GM18861 (cell line): ENCODE measurements around the gene ASPSCR1.
"Not testable (repeated sequence)": the region's sequence is repeated elsewhere in the genome, so short reads cannot be mapped to it uniquely, and the experiment has no call there.

Experiments
- ATAC-seq: cut with Tn5 transposase; IDR thresholded peaks from one replicate; pipeline ENCODE4 v1.9.1; 2021; ENCODE audit not compliant: unreplicated experiment

Gene ASPSCR1

GRCh38 chr17:81940538-81941483 is 36.6 kb upstream of the ASPSCR1 start:
- no peak for ATAC-seq

- no peak for ATAC-seq
Measured at GRCh38 chr17:81941484-81942166, 35.8 kb upstream of the ASPSCR1 start.

- no peak for ATAC-seq
Measured at GRCh38 chr17:81942167-81942553, 35.3 kb upstream of the ASPSCR1 start.

- no peak for ATAC-seq
Measured at GRCh38 chr17:81944858-81945257, 32.6 kb upstream of the ASPSCR1 start.

- no peak for ATAC-seq
Measured at GRCh38 chr17:81947189-81947588, 30.2 kb upstream of the ASPSCR1 start, which contains the start of gene MYADML2. TSS of gene MYADML2 (minus strand) at chr17:81947233. CDS start at chr17:81941741, 5,492 bp downstream.

GRCh38 chr17:81948635-81949378 is 28.6 kb upstream of the ASPSCR1 start:
- ATAC-seq, result no peak

GRCh38 chr17:81950501-81950900 is 26.9 kb upstream of the ASPSCR1 start:
- ATAC-seq, result no peak

- no peak for ATAC-seq
Measured at GRCh38 chr17:81951785-81952684, 25.4 kb upstream of the ASPSCR1 start.

GRCh38 chr17:81952792-81953228 is 24.6 kb upstream of the ASPSCR1 start:
- no peak for ATAC-seq

GRCh38 chr17:81953443-81953842 is 24.0 kb upstream of the ASPSCR1 start:
- not testable (repeated sequence) for ATAC-seq

- ATAC-seq, result no peak
Measured at GRCh38 chr17:81954131-81955057, 23.0 kb upstream of the ASPSCR1 start.

- no peak for ATAC-seq
Measured at GRCh38 chr17:81955058-81955681, 22.3 kb upstream of the ASPSCR1 start.

GRCh38 chr17:81955756-81956544 is 21.5 kb upstream of the ASPSCR1 start:
- no peak for ATAC-seq

- no peak for ATAC-seq
Measured at GRCh38 chr17:81956607-81957589, 20.5 kb upstream of the ASPSCR1 start.

- ATAC-seq, result no peak
Measured at GRCh38 chr17:81957691-81958432, 19.6 kb upstream of the ASPSCR1 start.
